CD4-positive, alpha-beta memory T cell (primary cell): ENCODE data around the gene ACTL7A. TPM values are rescaled to one million over a fixed set of nuclear protein-coding genes. Genes with fewer than 3 reads are reported as not detected.

Experiments
- CTCF ChIA-PET: fragments of 350-600 bp; sonication (Branson Sonifier 250); formaldehyde crosslinking; loops from one replicate; lab custom pipeline; 2021; ENCODE audit warnings: inconsistent platforms; ENCODE audit not compliant: partially characterized antibody; lab: Charles Lee
- POLR2A ChIA-PET: fragments of 350-600 bp; sonication (Branson Sonifier 250); formaldehyde crosslinking; loops from one replicate; lab custom pipeline; 2021; ENCODE audit not compliant: partially characterized antibody; lab: Charles Lee
- DNase-seq, 5 donors: peaks; one replicate each; pipeline versions ENCODE4 v3.0.0 to v3.0.0-alpha.2; 2020 to 2022; ENCODE audit warnings: mixed read lengths in 1 of 5
- H3K27ac ChIP-seq: one replicate; pipeline ENCODE4 v1.7.0; 2013; ENCODE audit warnings: low read depth, low read length
- H3K27me3 ChIP-seq: 2 replicates; pipeline ENCODE4 v1.7.0; 2013; ENCODE audit warnings: mild to moderate bottlenecking, low read length, moderate library complexity; ENCODE audit not compliant: insufficient read depth
- H3K36me3 ChIP-seq: 2 replicates; pipeline ENCODE4 v1.7.0; 2013; ENCODE audit warnings: mild to moderate bottlenecking, low read length, moderate library complexity; ENCODE audit not compliant: insufficient read depth
- H3K4me1 ChIP-seq: 2 replicates; pipeline ENCODE4 v1.7.0; 2013; ENCODE audit warnings: mild to moderate bottlenecking, low read length, moderate library complexity; ENCODE audit not compliant: insufficient read depth
- H3K4me3 ChIP-seq, 2 donors: one replicate each; pipeline ENCODE4 v1.7.0; 2013; ENCODE audit warnings: low read length in 2 of 2, mild to moderate bottlenecking in 1 of 2
- H3K9me3 ChIP-seq, 2 donors: one replicate each; pipeline ENCODE4 v1.7.0; 2013; ENCODE audit warnings: low read length in 2 of 2, control low read depth in 1 of 2; ENCODE audit not compliant: control insufficient read depth in 1 of 2
- H3K27ac Mint-ChIP-seq, 7 donors: one replicate each; pipeline ENCODE4 v1.8.0; 2020 to 2021; ENCODE audit warnings: mixed read lengths in 7 of 7, mild to moderate bottlenecking in 6 of 7, inconsistent platforms in 3 of 7, moderate library complexity in 3 of 7
- H3K27me3 Mint-ChIP-seq, 2 donors: one replicate each; pipeline ENCODE4 v1.8.0; 2020 to 2021; ENCODE audit warnings: mixed read lengths in 2 of 2
- H3K36me3 Mint-ChIP-seq, 2 donors: one replicate each; pipeline ENCODE4 v1.8.0; 2020 to 2021; ENCODE audit warnings: mixed read lengths in 2 of 2, inconsistent platforms in 1 of 2, mild to moderate bottlenecking in 1 of 2
- H3K4me1 Mint-ChIP-seq, 4 donors: one replicate each; pipeline ENCODE4 v1.8.0; 2020 to 2021; ENCODE audit warnings: mixed read lengths in 4 of 4, mild to moderate bottlenecking in 1 of 4
- H3K4me3 Mint-ChIP-seq, 8 donors: one replicate each; pipeline ENCODE4 v1.8.0; 2020 to 2021; ENCODE audit warnings: mixed read lengths in 8 of 8, mild to moderate bottlenecking in 7 of 8, moderate library complexity in 6 of 8, inconsistent platforms in 3 of 8
- H3K9me3 Mint-ChIP-seq, 8 donors: one replicate each; pipeline ENCODE4 v1.8.0; 2020 to 2021; ENCODE audit warnings: mixed read lengths in 8 of 8, mild to moderate bottlenecking in 5 of 8, inconsistent platforms in 3 of 8, moderate library complexity in 1 of 8
- intact Hi-C: fragments of 100-400 bp; cut with micrococcal nuclease; formaldehyde crosslinking; loops from one replicate; pipeline ENCODE4 v1.15.1; 2023
- polyA plus RNA-seq, 2 donors: library from polyadenylated mRNA; unstranded; fragments of 300-500 nt; fragmentation: Illumina TruSeq; gene quantifications; one replicate each; pipeline ENCODE4 v1.2.3, GENCODE V29; 2021
- total RNA-seq, 2 experiments: library from RNA; stranded (reverse); gene quantifications; one replicate each; pipeline ENCODE4 v1.2.3, GENCODE V29; 2021

Gene ACTL7A
- not detected for total RNA-seq
- polyA plus RNA-seq, result not detected

- no peak within 1 kb of the TSS for H3K4me3 ChIP-seq
- Mint-ChIP-seq H3K9me3 (peaks cover 0 to 4% (median 0%) of the 10 kb centered on the region in 8 donors), H3K27me3 (no peaks in the 10 kb centered on the region), H3K36me3 (peaks cover 0 to under 1% of the 10 kb centered on the region in 2 donors), H3K4me3 (no peak within 1 kb of the TSS), H3K27ac (peak within 1 kb of the TSS in 1 of 7 donors; percentile 37), H3K4me1 (no peaks in the 10 kb centered on the region)
- H3K9me3 ChIP-seq, result no peaks in the 10 kb centered on the region
- H3K4me1 ChIP-seq, result no peaks in the 10 kb centered on the region
- no peak for DNase-seq
- intact Hi-C loops, result no loop called here
- CTCF ChIA-PET, result no interaction called here
- POLR2A ChIA-PET, result no interaction called here
- H3K27me3 ChIP-seq, result no peaks in the 10 kb centered on the region
- H3K27ac ChIP-seq, result no peak within 1 kb of the TSS
- H3K36me3 ChIP-seq, result no peaks in the 10 kb centered on the region
Measured at GRCh38 chr9:108861997-108862396, at the start of gene ACTL7A. ACTL7A (plus strand) TSS chr9:108862266; CDS start chr9:108862323, 57 bp downstream.

- H3K27ac ChIP-seq, result no peak overlapping the region
- ChIA-PET POLR2A (no interaction called here), CTCF (no interaction called here)
- H3K36me3 ChIP-seq, result no peaks in the 10 kb centered on the region
- H3K4me3 ChIP-seq, result no peak overlapping the region
- no peak for DNase-seq
- intact Hi-C loops, result no loop called here
- peaks cover 11 to 14% of the 10 kb centered on the region in 2 donors for H3K27me3 Mint-ChIP-seq
- no peak overlapping the region for H3K4me3 Mint-ChIP-seq
- no peak overlapping the region for H3K27ac Mint-ChIP-seq
- no peaks in the 10 kb centered on the region for H3K9me3 ChIP-seq
- peaks cover 8% of the 10 kb centered on the region for H3K27me3 ChIP-seq
- H3K9me3 Mint-ChIP-seq, result no peaks in the 10 kb centered on the region
- no peaks in the 10 kb centered on the region for H3K36me3 Mint-ChIP-seq
- H3K4me1 ChIP-seq, result no peaks in the 10 kb centered on the region
- H3K4me1 Mint-ChIP-seq, result no peaks in the 10 kb centered on the region
Measured at GRCh38 chr9:108812396-108813025, 49.6 kb upstream of the ACTL7A start.

- H3K27me3 Mint-ChIP-seq, result peaks cover 11 to 14% of the 10 kb centered on the region in 2 donors
- no peak for DNase-seq
- POLR2A ChIA-PET, result no interaction called here
Measured at GRCh38 chr9:108813951-108814601, 48.0 kb upstream of the ACTL7A start.

GRCh38 chr9:108815156-108815555, 46.9 kb upstream of the ACTL7A start:
- H3K36me3 ChIP-seq, result no peaks in the 10 kb centered on the region
- no peak overlapping the region for H3K27ac Mint-ChIP-seq
- H3K27ac ChIP-seq, result no peak overlapping the region
- DNase-seq, result no peak
- intact Hi-C loops, result no loop called here
- H3K27me3 ChIP-seq, result peaks cover 8% of the 10 kb centered on the region
- no peaks in the 10 kb centered on the region for H3K36me3 Mint-ChIP-seq
- no peaks in the 10 kb centered on the region for H3K9me3 ChIP-seq
- H3K4me3 ChIP-seq, result no peak overlapping the region
- H3K9me3 Mint-ChIP-seq, result peaks cover 0 to 2% (median 0%) of the 10 kb centered on the region in 8 donors
- ChIA-PET POLR2A (no interaction called here), CTCF (no interaction called here)
- H3K27me3 Mint-ChIP-seq, result peaks cover 14% of the 10 kb centered on the region in 2 donors
- no peaks in the 10 kb centered on the region for H3K4me1 ChIP-seq
- no peaks in the 10 kb centered on the region for H3K4me1 Mint-ChIP-seq
- no peak overlapping the region for H3K4me3 Mint-ChIP-seq

More at GRCh38 chr9:108813951-108814601, 48.0 kb upstream of the ACTL7A start:
- Mint-ChIP-seq H3K36me3 (no peaks in the 10 kb centered on the region), H3K4me1 (no peaks in the 10 kb centered on the region), H3K27ac (no peak overlapping the region), H3K4me3 (no peak overlapping the region), H3K9me3 (peaks cover 0 to 2% (median 0%) of the 10 kb centered on the region in 8 donors)
- CTCF ChIA-PET, result no interaction called here
- Histone ChIP-seq H3K27ac (no peak overlapping the region), H3K36me3 (no peaks in the 10 kb centered on the region), H3K9me3 (no peaks in the 10 kb centered on the region), H3K27me3 (peaks cover 8% of the 10 kb centered on the region), H3K4me3 (no peak overlapping the region), H3K4me1 (no peaks in the 10 kb centered on the region)
- intact Hi-C loops, result no loop called here

GRCh38 chr9:108816037-108816436, 46.0 kb upstream of the ACTL7A start:
- Mint-ChIP-seq H3K9me3 (peaks cover 0 to 2% (median 0%) of the 10 kb centered on the region in 8 donors), H3K36me3 (no peaks in the 10 kb centered on the region), H3K27ac (no peak overlapping the region), H3K4me3 (no peak overlapping the region), H3K27me3 (peaks cover 12 to 14% of the 10 kb centered on the region in 2 donors), H3K4me1 (no peaks in the 10 kb centered on the region)
- Histone ChIP-seq H3K4me1 (no peaks in the 10 kb centered on the region), H3K27ac (no peak overlapping the region), H3K9me3 (no peaks in the 10 kb centered on the region), H3K27me3 (peaks cover 8% of the 10 kb centered on the region), H3K4me3 (no peak overlapping the region), H3K36me3 (no peaks in the 10 kb centered on the region)
- POLR2A ChIA-PET, result no interaction called here
- DNase-seq, result no peak
- intact Hi-C loops, result no loop called here
- CTCF ChIA-PET, result no interaction called here

GRCh38 chr9:108823829-108824228, 38.2 kb upstream of the ACTL7A start:
- H3K36me3 Mint-ChIP-seq, result no peaks in the 10 kb centered on the region
- DNase-seq, result no peak
- H3K27me3 ChIP-seq, result no peaks in the 10 kb centered on the region
- peaks cover 2 to 11% of the 10 kb centered on the region in 2 donors for H3K27me3 Mint-ChIP-seq
- no peak overlapping the region for H3K4me3 Mint-ChIP-seq
- H3K27ac ChIP-seq, result no peak overlapping the region
- ChIA-PET POLR2A (no interaction called here), CTCF (interaction anchor here (0.6 kb wide), 1 partner anchor 220 kb away, joined by 3 read pairs; no protein-coding TSS in a partner anchor)
- no peaks in the 10 kb centered on the region for H3K4me1 ChIP-seq
- H3K4me1 Mint-ChIP-seq, result no peaks in the 10 kb centered on the region
- H3K4me3 ChIP-seq, result no peak overlapping the region
- H3K36me3 ChIP-seq, result no peaks in the 10 kb centered on the region
- H3K9me3 ChIP-seq, result no peaks in the 10 kb centered on the region
- H3K9me3 Mint-ChIP-seq, result peaks cover 0 to 25% (median 17%) of the 10 kb centered on the region in 8 donors
- H3K27ac Mint-ChIP-seq, result no peak overlapping the region
- intact Hi-C loops, result no loop called here

GRCh38 chr9:108830272-108830671, 31.8 kb upstream of the ACTL7A start:
- Histone ChIP-seq H3K4me1 (no peaks in the 10 kb centered on the region), H3K36me3 (no peaks in the 10 kb centered on the region), H3K9me3 (no peaks in the 10 kb centered on the region), H3K4me3 (no peak overlapping the region), H3K27ac (no peak overlapping the region), H3K27me3 (no peaks in the 10 kb centered on the region)
- DNase-seq, result no peak
- Mint-ChIP-seq H3K27me3 (peaks cover 3 to 5% of the 10 kb centered on the region in 2 donors), H3K27ac (no peak overlapping the region), H3K4me3 (no peak overlapping the region), H3K9me3 (no peaks in the 10 kb centered on the region), H3K36me3 (no peaks in the 10 kb centered on the region), H3K4me1 (peaks cover 0 to 3% (median 1%) of the 10 kb centered on the region in 4 donors)
- ChIA-PET POLR2A (no interaction called here), CTCF (no interaction called here)
- intact Hi-C loops, result no loop called here
